NCI-H2171 (cell line): ENCODE data around the gene FGF5.
"Not testable (repeated sequence)": the region's sequence is repeated elsewhere in the genome, so short reads cannot be mapped to it uniquely, and the experiment has no call there.

Source experiments
- DNase-seq: peaks from one replicate; lab custom pipeline; 2025; lab: John Stamatoyannopoulos, UW

The FGF5 gene, protein sequence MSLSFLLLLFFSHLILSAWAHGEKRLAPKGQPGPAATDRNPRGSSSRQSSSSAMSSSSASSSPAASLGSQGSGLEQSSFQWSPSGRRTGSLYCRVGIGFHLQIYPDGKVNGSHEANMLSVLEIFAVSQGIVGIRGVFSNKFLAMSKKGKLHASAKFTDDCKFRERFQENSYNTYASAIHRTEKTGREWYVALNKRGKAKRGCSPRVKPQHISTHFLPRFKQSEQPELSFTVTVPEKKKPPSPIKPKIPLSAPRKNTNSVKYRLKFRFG

DNA sequence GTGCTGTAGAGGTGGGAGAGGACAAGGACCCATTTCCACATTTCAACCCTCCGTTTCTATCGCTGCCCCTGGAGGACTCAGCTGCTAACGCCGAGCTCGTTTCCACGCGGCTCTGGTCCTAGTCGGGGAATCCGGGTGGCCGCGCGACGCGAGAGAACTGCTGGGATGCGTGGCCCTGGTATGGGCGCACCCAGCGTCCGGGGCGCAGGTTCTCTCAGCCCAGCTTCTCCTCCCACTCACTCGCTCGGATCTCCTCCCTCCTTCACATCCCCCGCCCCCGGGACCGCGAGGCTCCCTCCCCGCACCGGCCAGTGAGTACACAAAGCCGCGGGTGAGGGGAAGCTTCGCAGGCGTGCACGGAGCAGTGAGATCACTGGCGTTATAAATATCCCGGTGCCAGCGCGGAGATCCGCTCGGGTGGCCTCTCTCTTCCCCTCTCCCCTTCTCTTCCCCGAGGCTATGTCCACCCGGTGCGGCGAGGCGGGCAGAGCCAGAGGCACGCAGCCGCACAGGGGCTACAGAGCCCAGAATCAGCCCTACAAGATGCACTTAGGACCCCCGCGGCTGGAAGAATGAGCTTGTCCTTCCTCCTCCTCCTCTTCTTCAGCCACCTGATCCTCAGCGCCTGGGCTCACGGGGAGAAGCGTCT is at the start of gene FGF5:
Gene FGF5 (plus strand): TSS at position 412 of the 649 bp plus-strand sequence. CDS start 161 bp downstream, at position 573.
- DNase-seq = no peak

DNA sequence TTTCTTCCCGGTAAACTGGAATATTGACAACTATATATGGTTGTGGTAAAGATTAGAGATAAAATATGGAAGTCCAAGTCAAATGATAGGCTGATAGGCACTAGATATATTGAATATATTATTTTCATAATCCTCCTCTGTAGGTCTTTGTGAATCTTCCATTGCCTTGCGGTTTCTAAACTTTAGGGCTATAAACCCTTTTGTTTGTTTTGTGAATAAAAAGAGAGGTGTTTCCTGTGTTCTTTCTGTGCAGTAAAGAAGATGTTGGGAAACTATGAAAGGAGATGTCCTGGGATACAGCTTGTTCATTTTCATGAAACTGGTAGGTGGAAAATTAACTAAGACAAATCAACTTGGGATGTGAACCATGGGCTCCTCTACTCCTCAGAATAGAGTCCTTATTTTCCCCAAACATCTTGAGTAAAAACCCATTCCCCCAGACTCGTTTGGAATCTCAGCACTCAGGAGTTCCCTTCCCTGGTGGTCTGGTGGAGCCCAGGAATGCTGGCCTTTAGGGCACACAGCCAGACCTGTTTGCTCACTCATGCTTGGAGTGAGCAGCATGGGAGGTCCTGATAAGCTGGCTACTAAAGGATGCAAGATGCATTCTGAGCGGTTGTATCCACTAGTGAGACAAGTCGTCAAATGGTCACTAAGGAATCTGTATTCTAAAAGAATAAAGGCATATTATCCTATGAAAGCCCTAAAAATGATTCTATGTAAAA is 47.0 kb upstream of the FGF5 start:
- DNase-seq = no peak

DNA sequence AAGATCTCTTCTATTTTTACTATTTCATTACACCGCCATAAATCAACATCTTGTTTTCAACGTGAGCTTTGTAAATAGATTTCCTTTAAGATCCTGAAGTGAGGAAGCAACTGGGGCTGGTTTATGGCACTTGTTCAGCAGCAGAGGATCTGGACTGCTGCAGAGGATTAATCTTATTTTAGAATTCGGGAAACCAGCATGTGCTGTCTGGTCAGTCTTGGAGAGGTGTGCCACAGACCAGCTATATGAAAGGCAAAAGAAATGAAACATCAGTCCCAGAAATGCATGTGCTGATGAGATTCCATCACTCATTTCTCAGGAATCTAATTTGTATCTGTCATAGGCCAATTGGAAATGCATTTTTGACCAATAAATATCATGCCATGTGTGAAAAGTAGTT is 45.8 kb upstream of the FGF5 start:
- DNase-seq = no peak

DNA sequence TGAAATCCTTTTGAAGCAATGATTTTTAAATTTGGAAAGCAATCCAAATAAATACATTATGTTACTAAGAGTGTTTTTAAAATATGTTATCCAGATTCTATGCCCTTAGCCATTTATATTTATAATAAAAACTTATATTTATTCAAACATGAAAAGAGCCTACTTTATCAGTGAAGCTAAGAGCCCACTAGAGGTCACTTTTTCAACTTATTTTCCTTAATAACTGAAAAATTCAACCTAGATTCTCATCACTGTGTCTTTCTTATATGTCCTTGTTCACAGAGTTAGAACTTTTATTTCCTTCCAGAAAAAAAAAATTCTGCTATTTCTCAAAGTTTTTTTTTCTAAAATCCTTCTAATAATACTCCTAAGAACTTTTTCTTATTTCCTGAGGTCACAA is 45.3 kb upstream of the FGF5 start:
- DNase-seq = no peak

DNA sequence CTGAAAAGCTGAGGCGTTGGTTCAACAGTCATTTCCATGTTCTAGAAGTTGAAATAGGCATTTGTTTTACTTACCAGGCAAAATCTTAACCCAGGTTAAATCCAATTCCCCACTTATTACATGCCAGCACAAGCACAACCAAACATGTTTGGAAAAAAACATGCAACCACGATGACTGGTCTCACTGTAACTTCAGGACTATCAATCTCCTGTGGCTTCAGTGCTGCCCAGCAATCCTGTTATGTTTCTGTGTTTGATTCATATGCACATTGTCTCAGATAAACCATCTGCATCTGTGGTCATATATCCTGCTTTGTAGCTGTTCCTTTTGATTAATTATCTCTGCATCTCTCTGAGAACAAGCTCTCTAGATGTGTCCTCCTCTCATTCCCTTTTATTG is 40.9 kb upstream of the FGF5 start:
- no peak for DNase-seq

DNA sequence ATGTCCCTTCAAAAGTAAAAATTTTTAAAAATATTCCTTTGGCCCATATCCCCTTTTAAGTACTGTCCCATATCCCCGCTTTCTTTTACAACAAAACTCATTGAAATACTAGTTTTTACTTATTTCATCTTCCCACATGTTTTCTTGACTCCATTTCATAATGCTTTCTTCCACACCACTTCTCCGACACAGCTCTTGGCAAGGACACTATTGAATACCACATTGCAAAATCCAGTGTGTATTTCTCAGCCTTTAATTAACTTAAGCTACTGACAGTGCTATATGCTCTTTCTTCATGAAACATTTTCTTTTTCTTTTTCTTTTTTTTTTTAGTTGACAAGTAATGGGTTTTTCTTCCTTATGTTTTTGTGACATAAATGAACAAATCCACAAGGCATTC is 40.4 kb upstream of the FGF5 start:
- DNase-seq = no peak

DNA sequence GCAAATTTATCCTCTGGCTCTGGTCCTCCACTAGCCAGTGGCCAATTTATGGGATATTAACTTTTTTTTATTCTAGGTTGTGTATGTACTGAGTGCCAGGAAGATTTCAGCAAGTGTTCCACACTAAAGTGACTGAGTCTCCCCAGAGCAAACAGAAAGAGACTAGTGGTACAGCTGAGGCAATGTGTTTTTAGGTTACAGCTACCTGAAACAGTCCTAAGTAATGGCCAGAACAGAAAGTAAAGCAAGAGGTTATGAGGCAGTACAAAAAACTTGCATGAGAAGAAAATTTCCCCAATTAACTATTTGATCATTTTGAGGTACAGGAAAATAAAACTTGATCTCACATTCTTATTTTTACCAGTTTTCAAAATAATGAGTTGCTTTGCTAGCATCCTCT is 38.0 kb upstream of the FGF5 start:
- DNase-seq = no peak

DNA sequence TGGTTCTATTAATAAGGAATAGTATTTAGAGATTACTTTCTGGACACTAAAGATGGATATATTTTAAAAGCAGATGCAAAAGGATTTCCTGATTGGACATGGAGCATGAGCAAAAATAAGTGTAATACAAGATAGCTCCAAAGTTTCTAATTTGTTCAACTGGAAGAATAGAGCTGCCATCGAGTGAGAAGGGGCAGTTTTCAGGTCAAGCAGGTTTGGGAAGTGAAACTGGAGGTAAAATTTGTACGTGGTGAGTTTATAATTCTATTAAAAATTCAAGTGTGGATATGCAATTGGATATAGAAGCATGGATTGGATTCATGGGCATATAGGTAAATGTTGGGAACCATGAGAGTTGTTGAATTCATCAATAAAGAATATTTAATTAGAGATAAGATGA is 37.3 kb upstream of the FGF5 start:
- DNase-seq = no peak

DNA sequence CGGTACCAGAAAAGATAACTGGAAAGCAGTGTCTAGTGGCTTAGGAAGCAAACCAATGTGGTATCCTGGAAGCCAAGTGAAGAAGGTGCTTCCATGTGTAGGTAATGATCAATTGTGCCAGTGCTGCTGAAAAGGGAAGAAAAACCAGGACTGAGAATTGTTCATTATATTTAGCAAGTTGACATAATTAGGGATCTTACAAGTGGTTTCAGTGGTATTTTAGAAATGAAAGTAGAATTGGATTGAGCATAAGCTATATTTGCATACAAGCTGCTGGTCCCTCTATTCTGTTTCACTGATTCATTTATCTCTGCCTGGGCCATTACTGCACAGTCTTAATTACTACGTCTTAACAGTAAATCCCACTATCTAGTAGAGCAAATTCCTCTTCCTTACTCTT is 36.9 kb upstream of the FGF5 start:
- DNase-seq = no peak

DNA sequence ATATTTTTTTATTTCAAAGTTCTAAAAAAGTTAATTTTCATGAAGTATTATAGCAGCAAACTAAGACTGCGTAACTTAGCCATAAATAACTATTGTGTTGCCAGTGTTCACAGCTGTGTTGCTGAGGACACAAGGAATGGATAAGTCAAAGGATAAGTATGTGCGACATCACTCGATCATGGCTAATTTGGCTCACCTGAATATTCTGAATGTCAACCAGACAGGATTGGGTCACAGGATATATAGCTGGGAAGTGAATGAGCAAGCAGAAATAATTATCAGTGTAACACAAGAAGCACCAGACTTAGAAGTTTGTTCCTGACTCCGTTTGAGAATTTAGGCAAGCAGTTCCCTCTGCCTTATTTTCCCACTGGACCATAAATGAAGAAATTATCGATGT is 35.3 kb upstream of the FGF5 start:
- DNase-seq = no peak

DNA sequence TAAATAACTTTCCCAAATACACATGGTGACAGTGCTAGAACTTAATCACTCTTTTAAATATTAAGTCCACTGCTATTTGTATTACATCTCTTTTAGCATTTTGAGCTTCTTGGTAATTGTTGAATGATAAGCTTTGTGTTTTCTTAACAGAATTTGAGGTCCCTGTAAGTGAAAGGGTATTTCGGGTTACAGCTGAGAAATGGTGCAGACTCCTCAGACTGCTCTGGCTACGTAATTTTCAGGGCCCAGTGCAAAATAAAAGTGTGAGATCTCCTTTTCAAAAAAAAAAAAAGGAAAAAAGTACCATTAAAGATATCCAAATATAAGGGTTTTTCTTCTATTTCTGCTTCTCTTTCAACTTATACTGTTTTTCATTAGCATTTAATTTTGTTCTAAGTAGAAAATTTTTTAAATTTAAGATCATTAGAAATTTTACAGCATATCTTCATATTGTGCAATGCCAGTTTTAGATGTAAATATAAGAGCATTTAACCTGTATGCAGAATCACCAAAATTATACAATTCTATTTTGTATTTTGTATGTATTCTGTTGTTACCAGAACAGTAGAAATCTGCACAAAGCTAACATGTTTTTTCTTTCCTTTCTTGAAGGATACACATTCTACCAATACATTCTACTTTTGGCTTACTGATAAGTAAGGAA is 33.6 kb upstream of the FGF5 start:
- DNase-seq = no peak

DNA sequence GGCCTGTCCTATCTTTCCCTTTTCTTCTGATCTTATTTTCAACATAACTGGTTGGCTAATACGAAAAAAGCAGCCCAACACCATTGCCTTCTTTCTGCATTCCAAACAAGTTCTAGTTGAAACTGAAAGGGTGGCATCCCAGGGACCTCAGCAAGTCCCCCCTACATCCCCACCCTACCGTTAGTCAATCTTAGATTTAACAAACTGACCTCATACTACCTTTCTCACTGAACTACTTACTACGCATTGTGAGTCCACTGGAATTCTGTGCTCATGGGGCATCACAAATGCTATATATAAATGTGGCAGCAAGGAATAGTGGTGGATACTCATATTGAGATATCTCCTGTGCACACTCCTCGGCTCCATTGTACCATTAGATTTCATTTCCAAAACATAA is 33.1 kb upstream of the FGF5 start:
- no peak for DNase-seq

DNA sequence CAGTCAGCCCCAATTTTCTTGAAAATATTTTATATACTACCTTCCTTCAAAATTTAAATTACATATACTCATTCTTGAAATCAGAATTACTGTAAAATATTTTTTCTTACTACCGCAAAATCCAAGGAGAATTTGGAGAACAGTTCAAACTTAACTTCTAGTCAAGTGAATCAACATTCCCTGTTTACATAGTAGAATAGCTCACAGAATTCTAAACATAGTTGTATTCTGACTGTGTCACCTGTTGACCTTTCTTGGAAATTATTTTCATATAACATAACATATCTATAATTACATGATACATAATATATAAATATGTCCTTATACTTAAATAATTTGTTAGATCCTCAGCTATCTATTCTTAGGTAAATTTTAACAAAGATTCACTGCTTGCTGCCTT is 31.0 kb upstream of the FGF5 start:
- DNase-seq = no peak

DNA sequence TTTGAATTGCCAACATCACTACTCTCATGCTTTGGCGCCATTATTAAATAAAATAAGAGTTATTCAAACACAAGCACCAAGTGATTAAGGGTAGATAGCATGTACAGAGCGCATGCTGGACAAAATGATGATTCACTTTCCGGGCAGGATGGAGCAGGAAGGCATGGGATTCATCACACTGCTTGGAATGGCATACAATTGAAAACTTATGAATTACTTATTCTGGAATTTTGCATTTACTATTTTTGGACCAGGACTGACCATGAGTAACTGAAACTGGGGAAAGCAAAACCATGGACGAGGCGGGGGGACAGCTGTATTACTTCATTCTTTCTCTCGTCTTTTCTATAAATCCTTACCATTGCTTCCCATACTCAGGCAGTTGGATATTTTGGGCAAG is 28.5 kb upstream of the FGF5 start:
- no peak for DNase-seq

DNA sequence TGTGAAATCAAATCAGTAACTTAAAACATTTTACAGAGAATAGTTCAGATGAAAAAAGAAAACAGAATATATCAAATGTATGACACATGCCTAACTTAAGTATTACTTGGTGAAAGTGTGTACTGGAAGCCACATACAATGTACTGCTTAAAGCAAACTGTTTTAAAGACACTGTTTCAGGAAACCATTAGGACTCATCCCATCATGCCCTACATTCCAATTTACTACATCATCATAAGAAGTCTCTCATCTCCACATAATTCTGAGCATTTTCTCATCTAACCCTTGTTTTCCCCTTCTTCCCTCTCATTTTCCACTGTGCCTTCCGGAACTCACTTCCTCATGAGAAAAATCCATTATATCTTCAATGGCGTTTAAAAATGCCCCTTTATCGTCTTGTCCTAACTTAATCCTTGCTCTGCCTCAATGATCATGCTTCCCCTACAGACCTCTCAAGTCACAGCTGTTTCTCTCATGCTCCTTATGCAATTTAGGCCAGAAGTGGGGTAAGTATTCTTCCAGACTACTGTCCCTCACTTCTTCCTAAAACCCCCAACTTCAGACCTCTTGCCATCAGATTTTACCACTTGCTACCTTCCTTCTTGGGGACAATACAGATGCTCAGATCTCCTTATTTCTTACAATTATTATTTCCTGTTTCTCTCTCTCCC is 26.8 kb upstream of the FGF5 start:
- no peak for DNase-seq

DNA sequence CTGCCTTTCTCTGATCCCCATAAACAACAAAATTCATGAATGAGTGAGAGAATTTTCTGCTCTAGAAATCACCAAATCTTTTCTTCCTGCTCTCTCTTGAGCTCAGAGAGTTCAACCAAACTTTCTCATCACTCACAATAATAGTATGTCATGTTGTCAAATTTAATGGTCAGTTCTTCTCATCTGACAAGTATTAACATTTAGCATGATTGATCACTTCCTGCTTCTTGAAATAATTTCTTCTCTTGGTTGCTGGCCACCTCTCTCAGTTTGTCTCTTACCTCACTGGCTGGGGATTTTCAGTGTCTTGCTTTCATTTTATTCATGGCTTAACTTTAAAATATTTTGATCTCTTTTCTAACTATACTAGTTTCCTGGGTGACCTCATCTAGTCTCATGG is 25.5 kb upstream of the FGF5 start:
- DNase-seq = no peak

DNA sequence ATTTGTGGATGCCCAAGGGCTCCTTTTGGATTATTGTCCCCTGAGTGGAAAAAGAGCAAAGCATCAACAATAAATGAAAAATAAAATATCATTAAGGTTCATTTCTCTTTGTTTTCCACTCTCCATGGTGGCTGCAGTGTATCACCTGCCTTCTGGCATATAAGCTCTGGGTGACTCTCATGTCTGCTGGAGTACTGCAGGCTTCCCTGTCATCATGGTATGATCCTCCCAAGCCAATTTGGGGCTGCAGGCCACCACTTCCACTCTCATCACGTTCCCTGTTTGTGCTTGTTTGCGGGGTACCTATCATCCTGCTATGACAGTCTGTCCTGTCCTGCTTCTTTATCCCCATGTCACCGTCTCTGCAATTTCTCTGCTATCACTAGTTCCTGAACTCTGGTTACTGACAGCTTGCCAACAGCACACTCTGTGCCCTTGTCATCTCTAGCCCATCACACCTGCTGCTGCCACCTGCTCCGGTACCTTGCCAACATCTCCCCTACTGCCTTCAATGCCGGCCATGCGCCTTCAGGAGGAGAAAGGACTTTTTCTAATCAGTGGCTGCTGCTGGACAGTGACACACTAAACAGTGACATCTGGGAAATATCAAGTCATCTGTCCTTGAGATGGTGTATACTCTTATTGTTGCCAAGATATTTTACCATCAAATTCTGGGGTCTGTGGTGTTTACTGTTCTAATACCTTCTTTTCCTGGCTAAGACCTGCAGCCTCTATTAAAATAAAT is 23.0 kb upstream of the FGF5 start:
- peak; percentile 35 for DNase-seq

DNA sequence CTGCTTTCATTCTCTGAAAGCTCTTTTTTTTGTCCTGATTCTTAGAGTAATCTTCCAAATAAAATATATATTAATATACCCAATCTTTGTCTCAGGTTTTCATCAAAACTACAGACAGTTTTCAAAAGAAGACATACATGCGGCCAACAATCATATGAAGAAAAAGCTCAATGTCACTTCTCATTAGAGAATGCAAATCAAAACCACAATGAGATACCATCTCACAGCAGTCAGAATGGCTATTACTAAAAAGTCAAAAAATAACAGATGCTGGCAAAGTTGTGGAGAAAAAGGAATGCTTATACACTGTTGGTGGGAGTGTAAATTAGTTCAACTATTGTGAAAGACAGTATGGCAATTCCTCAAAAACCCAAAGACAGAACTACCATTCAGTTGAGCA is 19.0 kb upstream of the FGF5 start:
- DNase-seq = not testable (repeated sequence)

DNA sequence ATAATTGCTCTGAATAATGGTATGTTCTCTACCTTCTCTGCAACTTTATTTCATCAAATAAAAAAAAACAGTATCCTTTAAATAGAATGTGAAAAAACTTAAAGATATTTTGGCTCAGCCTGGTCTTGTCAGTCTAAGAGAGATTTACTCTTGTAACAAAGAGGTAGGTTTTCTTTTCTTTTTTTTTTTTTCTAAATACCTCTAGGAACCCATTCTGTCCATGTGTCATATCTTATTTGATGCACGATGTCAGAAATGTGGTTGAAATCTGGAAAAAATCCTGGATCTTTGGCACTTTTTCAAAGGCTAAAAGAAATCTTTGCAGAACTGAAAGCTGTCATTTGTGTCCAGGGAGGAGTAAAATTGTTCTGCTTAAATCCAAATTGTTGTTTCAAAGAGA is 17.3 kb upstream of the FGF5 start:
- DNase-seq = no peak

DNA sequence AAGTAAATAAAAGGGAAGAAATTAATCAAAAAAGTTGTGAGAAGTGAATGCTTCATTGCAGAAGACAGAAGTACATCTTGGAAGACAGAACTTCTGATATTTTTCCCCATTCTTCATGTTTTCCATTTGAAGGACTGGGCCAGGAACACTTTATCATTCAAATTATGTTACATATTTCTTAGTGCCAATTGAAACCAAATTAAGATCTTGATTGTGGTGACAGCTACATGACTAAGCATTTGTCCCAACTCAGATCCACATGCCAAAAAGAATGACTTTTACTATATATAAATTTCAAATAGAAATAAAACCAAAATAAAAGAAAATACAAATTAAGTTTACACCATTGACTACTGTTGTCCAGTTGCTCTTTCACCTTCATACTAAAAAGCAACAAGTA is 14.0 kb upstream of the FGF5 start:
- DNase-seq = no peak

DNA sequence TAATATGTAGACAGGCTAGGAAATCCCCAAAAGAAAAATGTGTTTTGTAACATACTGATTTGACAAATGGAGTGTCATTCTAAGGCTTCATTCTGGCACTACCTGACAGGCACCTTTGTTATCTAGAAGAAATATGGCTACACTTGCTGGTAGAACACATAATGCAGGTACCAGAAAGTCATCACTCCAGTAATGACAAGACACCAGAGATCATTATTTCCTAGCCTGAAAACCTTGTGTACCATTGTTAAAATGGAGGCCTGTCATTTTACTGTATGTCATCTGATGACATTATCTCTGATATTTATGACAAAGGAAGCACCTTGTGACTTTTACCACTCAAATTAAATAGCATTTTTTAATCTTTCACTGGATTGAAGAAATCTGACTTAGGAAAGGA is 13.5 kb upstream of the FGF5 start:
- no peak for DNase-seq

DNA sequence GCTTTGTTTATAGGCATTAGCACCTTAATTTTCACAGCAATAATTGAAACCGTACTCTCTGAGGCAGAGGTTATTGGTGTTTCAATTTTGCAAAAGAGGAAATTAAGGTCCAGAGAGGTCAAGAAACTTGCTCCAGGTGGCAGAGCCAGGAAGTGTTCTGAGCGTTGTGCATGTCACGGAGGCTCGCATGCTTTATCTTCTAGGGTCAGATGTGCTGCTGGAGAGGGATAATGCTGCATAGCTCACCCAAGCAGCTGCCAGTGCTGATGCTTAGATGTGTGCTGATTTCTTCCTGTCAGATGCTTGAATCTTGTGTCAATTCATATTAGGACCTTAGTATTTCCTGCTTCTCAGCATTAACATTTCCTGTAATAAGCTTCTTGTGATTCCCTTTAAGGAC is 13.0 kb upstream of the FGF5 start:
- DNase-seq = no peak
